Measurements from ENCODE around the gene ASGR1.

Gene ASGR1, protein sequence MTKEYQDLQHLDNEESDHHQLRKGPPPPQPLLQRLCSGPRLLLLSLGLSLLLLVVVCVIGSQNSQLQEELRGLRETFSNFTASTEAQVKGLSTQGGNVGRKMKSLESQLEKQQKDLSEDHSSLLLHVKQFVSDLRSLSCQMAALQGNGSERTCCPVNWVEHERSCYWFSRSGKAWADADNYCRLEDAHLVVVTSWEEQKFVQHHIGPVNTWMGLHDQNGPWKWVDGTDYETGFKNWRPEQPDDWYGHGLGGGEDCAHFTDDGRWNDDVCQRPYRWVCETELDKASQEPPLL

DNA sequence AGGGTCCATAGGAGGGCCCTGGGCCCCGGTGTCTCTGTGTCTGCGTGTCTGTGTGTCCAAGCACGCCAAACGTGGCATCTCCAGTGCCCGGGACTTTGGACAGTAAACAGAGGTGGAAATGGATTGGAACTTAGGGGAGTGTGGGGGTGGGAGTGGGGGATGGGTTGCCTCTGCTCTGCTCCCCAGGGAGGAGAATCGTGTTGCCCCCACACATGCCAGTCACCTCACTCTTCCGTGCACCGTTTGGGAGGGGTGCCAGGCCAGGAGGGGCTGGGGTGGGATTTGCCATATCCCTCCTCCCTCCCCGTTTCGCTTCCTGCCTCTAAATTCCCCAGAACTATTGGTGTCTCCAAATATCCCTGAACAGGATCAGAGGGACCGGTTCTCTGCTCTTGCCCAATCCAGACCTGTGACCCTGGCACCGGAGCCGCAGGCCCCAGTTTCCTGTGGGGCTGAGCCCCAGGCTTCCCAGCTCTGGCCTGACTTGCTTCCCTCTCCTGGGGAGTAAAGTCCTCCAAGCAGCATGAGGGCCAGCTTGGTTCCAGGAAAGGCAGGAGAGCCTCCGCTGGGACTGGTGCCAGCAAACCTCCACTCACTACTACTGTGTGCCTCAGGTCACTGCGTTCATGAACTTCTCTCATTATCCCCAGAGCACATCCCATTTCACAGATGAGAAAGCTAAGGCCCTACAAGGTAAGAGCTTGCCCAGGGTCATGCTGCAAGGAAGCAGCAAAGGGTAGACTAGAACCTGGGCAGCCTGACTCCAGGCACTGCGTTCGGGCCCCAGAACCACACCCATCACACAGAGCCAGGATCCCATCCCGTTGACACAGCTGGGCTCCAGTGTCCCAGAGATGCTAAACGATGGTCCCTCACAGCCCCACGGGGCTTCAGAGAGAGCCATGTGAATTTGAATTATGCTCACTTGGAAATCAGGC is at the start of gene ASGR1:
ASGR1 (minus strand) TSS at position 54 of the 938 bp plus-strand sequence. CDS start 807 bp downstream, outside the sequence.
- DNase-seq = no peak

DNA sequence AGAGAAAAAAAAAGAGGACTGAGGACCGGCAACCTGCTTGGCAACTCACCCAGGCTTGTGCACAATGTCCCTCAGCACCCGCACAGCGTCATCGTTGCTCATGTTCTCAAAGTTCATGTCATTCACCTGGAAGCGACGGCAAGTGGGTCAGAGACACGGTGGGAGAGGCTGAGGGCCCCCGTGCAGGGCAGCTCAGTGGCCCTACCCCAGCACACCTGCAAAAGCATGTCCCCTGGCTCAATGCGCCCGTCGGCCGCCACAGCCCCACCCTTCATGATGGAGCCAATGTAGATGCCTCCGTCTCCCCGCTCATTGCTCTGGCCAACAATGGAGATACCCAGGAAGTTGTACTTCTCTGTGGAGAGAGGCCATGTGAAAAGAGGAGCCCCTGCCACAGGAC is 49.8 kb upstream of the ASGR1 start:
- no peak for DNase-seq

DNA sequence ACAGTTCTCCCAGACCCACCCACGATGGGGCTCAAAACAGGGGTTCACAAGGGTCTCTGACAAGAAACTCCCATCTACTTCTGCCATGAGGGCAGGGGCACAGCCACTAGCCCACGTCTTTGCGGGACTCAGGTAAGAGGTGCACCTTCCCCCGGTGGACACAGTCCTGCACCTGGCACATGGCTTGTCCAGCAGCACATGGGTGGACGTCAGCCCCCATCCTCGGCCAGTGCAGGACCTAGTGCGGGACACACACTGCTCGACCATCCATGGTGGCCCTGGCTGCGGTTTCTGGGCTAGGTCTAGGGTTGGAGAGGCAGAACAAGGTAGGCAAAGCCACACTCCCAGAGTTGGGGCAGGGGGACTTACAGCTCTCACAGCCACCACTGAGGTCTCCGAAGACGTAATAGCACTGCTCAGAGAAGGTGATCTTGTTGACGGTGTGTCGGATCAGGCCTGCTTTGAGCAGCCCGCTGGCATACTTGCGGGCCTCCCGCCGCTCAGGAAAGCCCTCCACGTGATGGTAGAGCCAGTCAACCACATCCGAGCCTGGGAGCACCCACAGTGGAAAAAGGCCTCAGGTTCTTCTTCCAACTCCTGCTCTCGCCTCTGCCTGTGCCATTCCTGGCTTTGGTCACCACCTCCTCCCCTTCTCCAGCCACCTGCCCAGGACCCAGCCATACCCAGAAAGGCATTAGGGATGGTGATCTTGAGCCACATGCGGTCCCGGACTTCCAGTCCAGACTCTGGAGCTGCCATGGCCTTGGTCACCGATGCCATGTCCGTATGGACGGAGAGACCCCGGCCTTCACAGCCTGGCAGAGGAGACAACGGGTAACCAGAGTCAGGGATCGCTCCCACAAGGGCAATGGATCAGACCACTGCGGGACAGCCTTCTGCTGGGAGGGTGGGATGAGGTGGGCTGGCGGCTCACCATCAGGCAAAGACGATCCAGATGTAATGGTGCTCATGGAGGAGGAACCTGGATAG is 47.8 kb upstream of the ASGR1 start:
- no peak for DNase-seq

DNA sequence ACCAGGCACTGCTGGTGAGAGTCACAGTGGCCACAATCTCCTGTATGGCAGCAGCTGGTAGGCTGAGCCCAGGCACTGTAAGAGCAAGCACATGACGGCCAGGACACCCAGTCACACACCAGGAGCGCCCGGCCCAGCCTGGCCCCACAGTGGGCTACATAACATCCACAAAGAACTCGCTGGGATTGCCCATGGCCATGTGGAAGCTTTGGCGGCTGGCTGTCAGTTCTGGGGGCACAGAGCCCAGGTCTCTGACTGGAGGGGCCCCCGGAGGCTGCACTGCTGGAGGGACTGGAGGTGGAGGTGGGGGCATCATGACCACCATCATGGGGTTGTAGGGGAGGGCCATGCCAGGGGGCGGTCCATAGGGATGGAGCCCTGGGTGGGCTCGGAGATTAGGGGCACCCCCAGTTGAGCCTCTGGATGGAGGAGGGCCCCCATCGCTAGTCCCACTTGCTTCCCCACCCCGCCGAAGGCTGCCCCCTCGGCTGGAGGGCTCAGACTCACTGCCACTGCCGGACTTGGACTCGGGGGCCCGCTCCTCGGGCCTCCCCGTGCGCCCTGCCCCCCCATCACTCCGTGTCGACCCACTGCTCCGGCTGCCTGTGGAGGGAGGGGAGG is 46.7 kb upstream of the ASGR1 start:
- no peak for DNase-seq

DNA sequence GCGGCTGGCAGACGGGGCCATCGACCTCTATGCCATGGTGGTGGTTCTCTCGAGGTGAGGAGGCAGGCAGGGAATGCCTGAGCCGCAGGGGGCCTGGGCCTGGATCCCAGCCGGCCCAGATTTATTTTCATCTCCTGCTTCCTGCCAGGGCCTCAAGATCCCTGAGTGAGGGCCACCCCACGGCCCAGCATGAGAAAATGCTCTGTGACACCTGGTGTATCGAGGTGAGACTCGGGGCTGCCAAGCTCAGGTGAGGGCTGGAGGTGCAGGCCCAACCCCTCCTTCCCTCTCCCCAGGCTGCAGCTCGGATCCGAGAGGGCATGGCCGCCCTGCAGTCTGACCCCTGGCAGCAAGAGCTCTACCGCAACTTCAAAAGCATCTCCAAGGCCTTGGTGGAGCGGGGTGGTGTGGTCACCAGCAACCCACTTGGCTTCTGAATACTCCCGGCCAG is 45.5 kb upstream of the ASGR1 start:
- no peak for DNase-seq

DNA sequence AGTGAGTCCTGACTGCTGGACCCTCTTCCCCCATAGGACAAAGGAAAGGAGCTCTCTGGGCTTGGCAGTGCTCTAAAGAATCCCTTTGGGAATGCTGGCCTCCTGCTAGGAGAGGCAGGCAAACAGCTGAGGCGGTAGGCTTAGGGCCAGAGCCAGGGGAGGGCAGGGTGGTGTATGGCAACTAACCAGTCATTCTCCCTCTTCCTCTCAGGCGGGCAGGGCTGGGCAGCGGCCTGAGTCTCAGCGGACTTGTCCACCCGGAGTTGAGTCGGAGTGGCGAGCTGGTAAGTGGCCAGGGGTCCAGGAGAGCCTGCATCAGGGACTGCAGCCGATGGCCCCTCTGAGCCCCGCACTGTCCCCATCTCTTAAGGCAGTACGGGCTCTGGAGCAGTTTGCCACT is 44.9 kb upstream of the ASGR1 start:
- no peak for DNase-seq

DNA sequence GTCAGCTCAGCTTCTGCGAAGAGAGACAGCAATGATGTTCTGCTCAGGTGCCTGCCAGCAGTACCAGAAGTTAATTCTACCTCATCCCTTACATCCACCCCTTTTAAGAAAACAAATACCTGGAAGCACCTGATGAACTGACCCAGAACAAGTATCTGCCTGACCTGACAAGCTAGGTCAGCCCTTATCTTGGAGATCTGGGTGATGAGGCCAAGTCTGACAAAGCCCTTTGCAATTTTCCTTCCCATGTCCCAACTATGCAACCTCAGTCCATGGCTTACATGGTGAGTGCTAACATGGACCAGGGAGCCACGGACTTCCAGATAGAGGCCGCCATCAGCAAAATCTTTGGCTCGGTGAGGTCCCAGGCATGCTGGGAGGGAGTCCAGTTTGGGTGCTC is 44.2 kb upstream of the ASGR1 start:
- DNase-seq = no peak

DNA sequence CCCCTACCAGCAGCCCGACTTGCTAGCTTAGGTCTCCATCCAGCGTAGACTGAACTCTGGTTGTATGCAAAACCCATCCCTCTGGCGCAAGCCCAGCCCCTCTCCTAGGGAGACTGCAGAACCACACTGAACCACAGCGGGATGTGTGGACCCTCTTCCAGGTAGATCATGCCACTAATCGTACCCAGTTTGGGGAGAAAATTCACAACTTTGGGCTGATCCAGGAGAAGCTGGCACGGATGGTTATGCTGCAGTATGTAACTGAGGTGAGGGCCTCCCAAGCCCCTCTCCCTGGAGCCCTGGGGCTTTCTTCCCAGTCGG is 43.8 kb upstream of the ASGR1 start:
- DNase-seq = no peak

DNA sequence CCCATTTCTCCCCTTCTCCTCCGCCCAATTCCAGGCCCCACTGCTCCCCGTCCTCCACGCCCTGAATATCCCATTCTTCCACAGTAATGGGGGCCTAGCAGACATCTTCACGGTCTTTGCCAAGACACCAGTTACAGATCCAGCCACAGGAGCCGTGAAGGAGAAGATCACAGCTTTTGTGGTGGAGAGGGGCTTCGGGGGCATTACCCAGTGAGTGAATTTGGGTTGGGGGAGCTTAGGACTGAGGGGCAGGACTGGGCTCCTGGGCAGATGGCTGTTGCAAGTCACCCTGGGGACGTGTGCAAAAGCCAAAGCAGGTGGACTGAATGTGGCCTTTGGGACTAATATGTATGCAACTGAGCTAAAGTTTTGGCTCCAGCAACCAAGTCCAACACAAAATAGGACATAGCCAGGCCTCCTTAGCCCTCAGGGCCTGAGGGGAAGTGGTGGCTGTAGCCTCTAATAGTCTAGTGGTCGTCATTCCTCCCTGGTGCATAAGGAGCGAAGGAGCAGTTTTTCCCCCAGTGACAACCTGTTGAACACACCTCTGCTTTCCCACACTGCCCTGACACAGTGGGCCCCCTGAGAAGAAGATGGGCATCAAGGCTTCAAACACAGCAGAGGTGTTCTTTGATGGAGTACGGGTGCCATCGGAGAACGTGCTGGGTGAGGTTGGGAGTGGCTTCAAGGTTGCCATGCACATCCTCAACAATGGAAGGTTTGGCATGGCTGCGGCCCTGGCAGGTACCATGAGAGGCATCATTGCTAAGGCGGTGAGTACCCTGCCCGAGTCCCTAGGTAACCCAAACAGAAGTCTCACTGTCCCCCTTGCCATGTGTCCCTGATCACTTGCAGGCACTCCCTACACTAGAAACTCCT is 43.2 kb upstream of the ASGR1 start:
- no peak for DNase-seq

DNA sequence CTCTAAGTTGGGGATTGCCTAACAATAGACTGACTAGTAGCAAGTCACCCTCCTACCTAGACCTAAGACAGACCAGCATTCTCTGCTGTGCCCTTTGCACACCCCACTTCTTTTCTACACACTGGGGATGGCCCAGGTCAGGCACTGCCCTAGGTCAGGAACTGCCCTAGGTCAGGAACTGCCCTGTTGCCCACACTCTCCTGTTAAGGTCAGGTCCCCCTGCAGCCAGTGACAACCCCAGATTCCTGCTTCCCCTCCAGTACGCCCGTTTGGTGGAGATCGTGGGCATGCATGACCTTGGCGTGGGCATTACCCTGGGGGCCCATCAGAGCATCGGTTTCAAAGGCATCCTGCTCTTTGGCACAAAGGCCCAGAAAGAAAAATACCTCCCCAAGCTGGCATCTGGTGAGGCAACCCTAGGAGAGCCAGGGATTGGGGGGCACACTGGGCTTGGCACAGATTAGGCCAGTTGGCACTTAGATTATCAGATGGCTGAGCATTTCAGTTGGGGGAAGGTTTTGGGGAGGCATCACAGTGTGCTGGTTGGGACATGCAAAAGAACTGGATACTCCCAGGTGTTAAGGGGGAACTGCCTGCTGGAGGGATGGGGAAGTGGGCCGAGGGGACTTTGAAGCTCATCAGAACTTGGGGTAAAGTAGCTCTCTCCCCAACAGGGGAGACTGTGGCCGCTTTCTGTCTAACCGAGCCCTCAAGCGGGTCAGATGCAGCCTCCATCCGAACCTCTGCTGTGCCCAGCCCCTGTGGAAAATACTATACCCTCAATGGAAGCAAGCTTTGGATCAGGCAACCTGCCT is 42.3 kb upstream of the ASGR1 start:
- no peak for DNase-seq

DNA sequence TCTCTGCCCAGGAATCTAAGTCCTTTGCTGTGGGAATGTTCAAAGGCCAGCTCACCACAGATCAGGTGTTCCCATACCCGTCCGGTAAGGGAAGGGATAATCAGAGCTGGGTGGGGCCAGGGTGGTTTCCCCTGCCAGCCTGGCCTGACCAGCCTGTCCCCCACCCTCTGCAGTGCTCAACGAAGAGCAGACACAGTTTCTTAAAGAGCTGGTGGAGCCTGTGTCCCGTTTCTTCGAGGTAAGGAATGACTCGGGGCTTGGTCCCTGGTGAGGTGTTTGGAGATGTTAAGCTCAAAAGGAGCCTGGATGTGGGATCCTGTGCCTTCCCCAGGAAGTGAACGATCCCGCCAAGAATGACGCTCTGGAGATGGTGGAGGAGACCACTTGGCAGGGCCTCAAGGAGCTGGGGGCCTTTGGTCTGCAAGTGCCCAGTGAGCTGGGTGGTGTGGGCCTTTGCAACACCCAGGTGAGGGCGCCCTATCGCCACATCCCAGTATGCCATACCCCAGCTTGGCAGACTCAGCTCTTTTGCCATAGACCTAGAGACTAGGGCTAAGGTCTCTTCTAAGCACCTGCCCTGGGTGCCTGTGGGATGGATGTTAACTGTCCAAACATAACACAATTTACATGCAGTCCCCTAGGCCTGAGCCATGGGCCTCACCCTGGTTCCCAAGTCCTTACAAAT is 41.6 kb upstream of the ASGR1 start:
- peak in 5 of 6 experiments; percentile 38 to 48 (median 41) for DNase-seq

DNA sequence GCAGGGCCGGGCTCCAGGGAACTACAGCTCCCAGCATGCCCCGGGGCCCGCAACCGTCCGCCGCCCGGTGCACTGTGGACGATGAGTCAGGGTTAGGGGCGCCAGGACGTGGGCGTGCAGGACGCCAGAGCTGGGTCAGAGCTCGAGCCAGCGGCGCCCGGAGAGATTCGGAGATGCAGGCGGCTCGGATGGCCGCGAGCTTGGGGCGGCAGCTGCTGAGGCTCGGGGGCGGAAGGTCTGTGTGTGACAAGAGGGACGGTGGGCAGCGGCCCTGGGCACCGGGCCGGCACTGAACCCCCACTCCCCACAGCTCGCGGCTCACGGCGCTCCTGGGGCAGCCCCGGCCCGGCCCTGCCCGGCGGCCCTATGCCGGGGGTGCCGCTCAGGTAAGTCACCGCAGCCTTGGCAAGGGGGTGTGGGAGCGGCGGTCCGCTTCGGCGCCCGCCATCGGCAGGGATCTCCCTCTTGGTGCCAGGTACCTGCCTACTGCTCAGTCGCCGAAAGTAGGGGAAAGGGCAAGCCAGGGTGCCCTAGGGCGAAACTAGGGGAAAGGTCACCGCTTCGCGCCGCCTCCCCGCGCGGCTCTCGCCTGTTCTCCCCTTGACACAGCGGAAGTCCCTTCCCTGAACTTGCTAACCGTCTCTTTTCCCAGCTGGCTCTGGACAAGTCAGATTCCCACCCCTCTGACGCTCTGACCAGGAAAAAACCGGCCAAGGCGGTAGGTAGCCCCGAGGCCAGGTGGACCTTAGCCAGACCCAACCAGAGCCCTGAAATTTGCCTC is 40.8 kb upstream of the ASGR1 start, which contains the start of the genes ACADVL and DLG4:
ACADVL (plus strand) TSS at position 127 of the 781 bp plus-strand sequence; CDS start at position 174, 47 bp downstream.
DLG4 (minus strand) TSS at position 25 of the 781 bp plus-strand sequence.
- peak in 5 of 6 experiments; percentile 43 to 65 (median 55) for DNase-seq

DNA sequence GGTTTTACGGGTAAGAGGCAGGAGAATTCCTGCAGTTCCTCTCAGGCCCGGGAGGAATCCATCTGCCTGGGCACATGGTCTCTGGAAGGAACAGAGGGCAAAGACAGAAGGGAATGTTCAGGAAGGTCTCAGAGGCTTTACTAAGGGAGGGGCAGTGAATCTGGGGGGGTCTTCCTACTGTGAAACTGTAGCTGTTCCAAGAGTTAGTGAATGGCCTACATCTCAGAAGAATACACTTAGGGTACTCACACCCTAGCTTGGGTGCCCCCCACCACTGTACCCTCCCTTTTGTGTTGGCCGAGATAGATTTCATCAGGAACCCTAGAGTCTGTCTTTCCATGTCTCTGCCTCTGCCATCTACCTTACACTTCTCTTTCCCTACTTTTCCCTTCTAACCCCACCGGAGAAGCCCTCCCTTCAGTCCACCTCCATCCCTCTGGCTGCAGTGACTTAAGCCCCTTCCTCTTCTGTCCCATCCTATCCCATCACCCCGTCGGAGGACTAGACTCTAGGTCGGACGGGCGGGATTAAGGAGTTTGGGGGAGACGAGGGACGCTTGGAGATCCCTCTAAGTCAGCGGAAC is 40.1 kb upstream of the ASGR1 start:
- DNase-seq = no peak

DNA sequence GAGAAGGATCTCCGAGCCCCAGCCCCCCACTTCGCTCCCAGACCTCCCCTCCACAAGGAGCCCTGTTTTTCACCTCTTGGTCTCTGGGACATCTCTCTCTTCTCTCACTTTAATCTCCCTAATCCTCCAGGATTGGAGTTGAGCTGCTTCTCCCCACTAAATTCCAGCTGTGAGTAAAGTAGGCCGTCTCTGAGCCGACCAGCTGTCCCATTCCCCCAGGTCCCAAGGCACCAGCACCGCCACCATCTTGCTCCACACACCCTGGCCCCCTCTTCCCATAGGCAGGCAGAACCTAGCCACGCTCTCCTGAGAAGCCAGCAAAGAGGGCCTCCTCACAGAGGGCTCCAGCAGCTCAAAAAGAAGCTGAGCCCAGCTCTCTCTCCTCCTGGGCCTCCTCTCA is 39.6 kb upstream of the ASGR1 start:
- DNase-seq = no peak

DNA sequence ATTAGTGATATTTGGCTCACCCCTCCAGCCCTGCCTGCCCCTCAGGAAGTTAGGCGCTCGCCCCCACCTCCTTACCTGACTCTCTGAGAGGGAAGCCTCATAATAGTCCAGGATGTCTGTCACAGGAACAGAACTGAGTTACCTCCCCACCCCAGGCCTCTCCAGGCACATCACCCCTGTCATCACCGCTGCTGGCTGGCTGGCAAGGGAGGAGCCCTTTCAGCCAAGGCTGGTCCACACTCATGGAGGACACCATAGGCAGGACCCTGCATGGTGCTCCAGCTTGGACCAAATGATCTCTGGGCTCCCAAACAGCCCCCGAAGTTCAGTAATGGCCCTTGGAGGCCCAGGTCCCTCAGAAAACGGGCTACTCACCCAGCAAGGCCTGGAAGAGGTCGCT is 39.0 kb upstream of the ASGR1 start:
- DNase-seq = no peak

DNA sequence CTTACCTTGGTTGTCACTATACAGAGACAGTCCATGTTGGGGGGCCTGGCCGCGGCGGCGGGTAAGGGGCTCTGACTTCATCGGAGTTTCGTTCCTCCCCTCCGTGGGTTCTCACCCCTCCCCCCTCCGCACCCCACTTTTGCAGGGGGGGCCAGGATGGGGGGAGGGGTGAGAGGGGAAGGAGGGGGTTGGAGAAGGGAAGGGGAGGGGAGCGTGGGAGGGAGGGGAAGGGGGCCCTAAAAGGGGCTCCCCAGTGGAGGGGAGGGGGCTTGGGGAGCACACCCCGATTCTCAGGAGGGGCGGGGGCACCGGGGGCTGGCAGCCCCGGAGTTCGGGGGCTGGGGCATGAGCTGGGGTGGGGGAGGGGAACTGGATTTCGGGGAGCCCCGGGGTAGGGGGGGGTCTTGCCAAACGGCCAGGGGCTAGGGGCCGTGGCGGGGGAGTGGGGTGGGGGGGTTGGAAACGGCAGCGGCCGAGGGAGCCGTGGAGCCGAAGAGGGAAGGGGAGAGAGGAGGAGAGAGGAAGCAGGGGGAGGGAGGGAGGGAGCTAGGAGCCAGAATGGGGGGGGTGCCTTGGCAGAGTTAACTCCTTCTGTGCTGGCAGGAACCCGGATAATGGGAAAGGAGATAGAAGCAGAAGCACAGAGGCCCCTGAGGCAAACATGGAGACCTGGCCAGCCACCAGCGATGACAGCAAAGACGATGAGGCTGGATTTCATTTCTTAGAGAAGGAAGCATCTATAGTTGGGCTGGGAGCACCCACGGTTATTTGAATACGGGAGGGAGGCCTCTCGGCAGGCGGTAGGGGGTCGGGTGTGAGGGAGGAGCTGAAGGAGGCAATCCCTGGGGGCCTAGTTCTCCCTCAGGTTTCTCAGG is 38.2 kb upstream of the ASGR1 start:
- peak in 4 of 6 experiments; percentile 16 to 34 (median 18) for DNase-seq
